WI38 (cell line): ENCODE data around the gene SLC27A1.

Source experiments
- H3K4me3 ChIP-seq: 2 replicates; pipeline ENCODE4 v1.5.1; 2011; ENCODE audit warnings: low read depth, mild to moderate bottlenecking, control low read depth, low read length
- CTCF ChIP-seq: IDR thresholded peaks from 2 replicates; pipeline ENCODE4 v1.5.1; 2012; ENCODE audit warnings: low read depth, mild to moderate bottlenecking, control low read depth, low read length

Gene SLC27A1

GRCh38 chr19:17539238-17540117, 69.2 kb downstream of the SLC27A1 start:
- peak overlapping the region; percentile 60 for H3K4me3 ChIP-seq
- TF ChIP-seq CTCF: peak; percentile 38

- TF ChIP-seq CTCF: no peak
- H3K4me3 ChIP-seq: no peak overlapping the region
Measured at GRCh38 chr19:17540174-17540573, 69.8 kb downstream of the SLC27A1 start.

GRCh38 chr19:17541184-17541759, 70.9 kb downstream of the SLC27A1 start:
- TF ChIP-seq CTCF: no peak
- no peak overlapping the region for H3K4me3 ChIP-seq

GRCh38 chr19:17542042-17542441, 71.7 kb downstream of the SLC27A1 start:
- H3K4me3 ChIP-seq: no peak overlapping the region
- no peak for TF ChIP-seq CTCF

GRCh38 chr19:17542793-17543582, 72.7 kb downstream of the SLC27A1 start:
- H3K4me3 ChIP-seq: no peak overlapping the region
- TF ChIP-seq CTCF: no peak

- TF ChIP-seq CTCF: no peak
Measured at GRCh38 chr19:17543986-17544385, 73.7 kb downstream of the SLC27A1 start.

More at GRCh38 chr19:17543986-17544385, 73.7 kb downstream of the SLC27A1 start:
- H3K4me3 ChIP-seq: no peak overlapping the region
